Smooth muscle cell of the brain vasculature (primary cell): ENCODE data around the gene RPUSD4.

Experiments used
- DNase-seq: peaks from one replicate; pipeline ENCODE4 v3.0.0-alpha.2; 2012; ENCODE audit warnings: low read depth, low spot score

Gene RPUSD4

GRCh38 chr11:126158054-126158791, 53.2 kb downstream of the RPUSD4 start:
- DNase-seq, result no peak

GRCh38 chr11:126157326-126158030, 54.0 kb downstream of the RPUSD4 start:
- no peak for DNase-seq

GRCh38 chr11:126156814-126157213, 54.6 kb downstream of the RPUSD4 start:
- no peak for DNase-seq

GRCh38 chr11:126155402-126156187, 55.9 kb downstream of the RPUSD4 start:
- no peak for DNase-seq

- DNase-seq, result no peak
These were observed 56.8 kb downstream of the RPUSD4 start for GRCh38 chr11:126154691-126155090.

GRCh38 chr11:126153972-126154371, 57.5 kb downstream of the RPUSD4 start:
- no peak for DNase-seq

- DNase-seq, result no peak
These were observed 58.4 kb downstream of the RPUSD4 start for GRCh38 chr11:126153006-126153405.

GRCh38 chr11:126152586-126152985, 58.9 kb downstream of the RPUSD4 start:
- no peak for DNase-seq

GRCh38 chr11:126152152-126152551, 59.3 kb downstream of the RPUSD4 start:
- DNase-seq, result no peak
